Lower leg skin (tissue), 4 donors: ENCODE results near the gene TEX13B. TPM values are rescaled to one million over a fixed set of nuclear protein-coding genes. Genes with fewer than 3 reads are reported as not detected.

ENCODE experiments used
- DNase-seq, 2 donors: peaks; one replicate each; pipeline ENCODE4 v3.0.0-alpha.2; 2019; ENCODE audit warnings: low spot score in 2 of 2
- H3K4me3 ChIP-seq: fragments of 200-600 bp; sonication (generic); 2 replicates; pipeline ENCODE4 v1.5.1; 2017; ENCODE audit warnings: mild to moderate bottlenecking, low read depth; ENCODE audit not compliant: poor library complexity, severe bottlenecking
- CTCF ChIP-seq, 3 donors: fragments of 450-650 bp; IDR thresholded peaks; one replicate each; pipeline ENCODE4 v1.5.1; 2016; ENCODE audit warnings: antibody characterized with exemption in 3 of 3, mild to moderate bottlenecking in 3 of 3, moderate library complexity in 2 of 3
- POLR2A ChIP-seq, 2 donors: fragments of 450-650 bp; IDR thresholded peaks; one replicate each; pipeline ENCODE4 v1.6.1; 2016 to 2017; ENCODE audit warnings: antibody characterized with exemption in 2 of 2, mild to moderate bottlenecking in 1 of 2, moderate library complexity in 1 of 2
- WGBS, 2 donors: methylation state at CpG; one replicate each; pipeline ENCODE4 v1.1.5; 2018; 5-methylcytosine and 5-hydroxymethylcytosine counted together
- intact Hi-C: fragments of 100-400 bp; cut with DNase I; formaldehyde crosslinking; loops from one replicate; pipeline ENCODE4 v1.15.0; 2023; ENCODE audit warnings: low total_unique reads
- total RNA-seq, 4 donors: library from RNA; depleted of rRNA; stranded (reverse); fragments of >200 nt; gene quantifications; one replicate each; pipeline ENCODE4 v1.1.0, GENCODE V29; 2016

TEX13B gene
- not detected for total RNA-seq

GRCh38 chrX:107982356-107982755 is at the start of gene TEX13B:
TSS of gene TEX13B (minus strand) at chrX:107982370. CDS start at chrX:107982127, 243 bp downstream.
- 75 to 95% methylated on average over 6 of the region's 6 CpGs for WGBS, 2 donors
- no peak for DNase-seq
- intact Hi-C loops, result no loop called here
- no peak within 1 kb of the TSS for H3K4me3 ChIP-seq
- no peak for TF ChIP-seq CTCF (IDR thresholded peaks at IDR 0.05)
- TF ChIP-seq POLR2A (IDR thresholded peaks at IDR 0.05), result no peak

GRCh38 chrX:108029928-108030711 is 48.0 kb upstream of the TEX13B start:
- intact Hi-C loops, result no loop called here
- no peak overlapping the region for H3K4me3 ChIP-seq
- TF ChIP-seq POLR2A (IDR thresholded peaks at IDR 0.05) (no peak), CTCF (IDR thresholded peaks at IDR 0.05) (no peak)
- no peak for DNase-seq
- 75 to 81% methylated on average over 5 of the region's 5 CpGs for WGBS, 2 donors

GRCh38 chrX:108028854-108029253 is 46.7 kb upstream of the TEX13B start:
- intact Hi-C loops, result no loop called here
- TF ChIP-seq POLR2A (IDR thresholded peaks at IDR 0.05) (no peak), CTCF (IDR thresholded peaks at IDR 0.05) (no peak)
- H3K4me3 ChIP-seq, result no peak overlapping the region
- WGBS, 2 donors, result 67 to 81% methylated on average over 1 of the region's 1 CpG
- no peak for DNase-seq

GRCh38 chrX:108025954-108026600 is 43.9 kb upstream of the TEX13B start:
- no peak for TF ChIP-seq POLR2A (IDR thresholded peaks at IDR 0.05)
- TF ChIP-seq CTCF (IDR thresholded peaks at IDR 0.05), result no peak
- no peak for DNase-seq
- intact Hi-C loops, result no loop called here
- 42 to 68% methylated on average over 2 of the region's 2 CpGs for WGBS, 2 donors
- no peak overlapping the region for H3K4me3 ChIP-seq

- DNase-seq, result no peak
- intact Hi-C loops, result no loop called here
- WGBS, 2 donors, result 86 to 89% methylated on average over 1 of the region's 1 CpG
- TF ChIP-seq CTCF (IDR thresholded peaks at IDR 0.05) (no peak), POLR2A (IDR thresholded peaks at IDR 0.05) (no peak)
- no peak overlapping the region for H3K4me3 ChIP-seq
Measured at GRCh38 chrX:108025376-108025775, 43.2 kb upstream of the TEX13B start.
